GM10248 (cell line): ENCODE data around the gene SUPT4H1.
A peak's percentile ranks its signal among the peaks of the same experiment; 100 is the strongest.

Experiments used
- CTCF ChIA-PET: fragments of 300-600 bp; sonication (Branson Sonifier 250); formaldehyde crosslinking; extraction: SDS; loops from one replicate; lab custom pipeline; 2021; ENCODE audit warnings: antibody characterized with exemption; lab: Yijun Ruan, JAX
- POLR2A ChIA-PET: fragments of 350-650 bp; sonication (Branson Sonifier 250); formaldehyde crosslinking; extraction: SDS; loops from one replicate; lab custom pipeline; 2020; ENCODE audit warnings: antibody characterized with exemption; lab: Yijun Ruan, JAX
- DNase-seq: peaks from one replicate; pipeline ENCODE4 v3.0.0; 2012; ENCODE audit errors: extremely low spot score
- CTCF ChIP-seq: IDR thresholded peaks from 2 replicates; pipeline ENCODE4 v1.5.1; 2012; ENCODE audit warnings: mild to moderate bottlenecking, low read depth; ENCODE audit errors: extremely low read depth, missing control alignments, control extremely low read depth

Gene SUPT4H1

GRCh38 chr17:58337210-58337599 lies 14.8 kb downstream of the SUPT4H1 start:
- no peak for TF ChIP-seq CTCF
- CTCF ChIA-PET, result interaction anchor here (0.6 to 5.4 kb wide), 10 partner anchors 7 to 137 kb away, joined by 4 to 41 read pairs (median 8); partner anchors contain the start of genes RNF43 and SUPT4H1
- POLR2A ChIA-PET, result interaction anchor here (0.6 to 5.9 kb wide), 8 partner anchors 10 to 321 kb away, joined by 3 to 39 read pairs (median 6); partner anchors contain the start of genes RNF43, SUPT4H1 and TSPOAP1
- DNase-seq, result no peak

- no peak for DNase-seq
- ChIA-PET POLR2A (interaction anchor here (0.6 to 5.9 kb wide), 7 partner anchors 8 to 322 kb away, joined by 3 to 39 read pairs (median 8); partner anchors contain the start of genes RNF43, SUPT4H1 and TSPOAP1), CTCF (interaction anchor here (1.4 to 5.4 kb wide), 8 partner anchors 8 to 81 kb away, joined by 4 to 41 read pairs (median 8); partner anchors contain the start of genes RNF43 and SUPT4H1)
Observed at GRCh38 chr17:58336456-58337209, 15.4 kb downstream of the SUPT4H1 start.

GRCh38 chr17:58335779-58336455 lies 16.1 kb downstream of the SUPT4H1 start:
- peak; percentile 65 for DNase-seq
- ChIA-PET POLR2A (interaction anchor here (0.6 to 5.9 kb wide), 6 partner anchors 8 to 1495 kb away, joined by 4 to 39 read pairs (median 10); partner anchors contain the start of genes SUPT4H1 and TSPOAP1), CTCF (interaction anchor here (1.4 to 5.4 kb wide), 5 partner anchors 9 to 82 kb away, joined by 4 to 41 read pairs (median 16); partner anchors contain the start of genes RNF43 and SUPT4H1)
- TF ChIP-seq CTCF, result no peak

More at GRCh38 chr17:58336456-58337209, 15.4 kb downstream of the SUPT4H1 start:
- TF ChIP-seq CTCF, result no peak

- no peak for DNase-seq
- ChIA-PET CTCF (interaction anchor here (1.7 to 5.4 kb wide), 4 partner anchors 9 to 18 kb away, joined by 4 to 41 read pairs (median 20); partner anchors contain the start of gene SUPT4H1), POLR2A (interaction anchor here (1.0 to 5.9 kb wide), 3 partner anchors 8 to 11 kb away, joined by 4 to 39 read pairs (median 11); partner anchors contain the start of gene TSPOAP1)
- TF ChIP-seq CTCF, result no peak
Observed at GRCh38 chr17:58335061-58335731, 16.8 kb downstream of the SUPT4H1 start.

- no peak for TF ChIP-seq CTCF
- ChIA-PET POLR2A (no interaction called here), CTCF (interaction anchor here (2.4 to 3.7 kb wide), 2 partner anchors 9 to 10 kb away, joined by 14 to 16 read pairs; no protein-coding TSS in a partner anchor)
- DNase-seq, result no peak
Observed at GRCh38 chr17:58334661-58335060, 17.3 kb downstream of the SUPT4H1 start.
